H1 (cell line): ENCODE data around the gene C20orf96. TPM values are rescaled to one million over a fixed set of nuclear protein-coding genes. Genes with fewer than 3 reads are reported as not detected.

Source experiments
- polyA plus RNA-seq, 7 experiments: library from polyadenylated mRNA; depleted of rRNA in 3 of 7; stranded (reverse) in 5 of 7; unstranded in 2 of 7; fragments of >200 nt in 5 of 7; fragments of 200-250 nt in 2 of 7; gene quantifications; 1 replicate in 5 of 7; 2 replicates in 1 of 7; 4 replicates in 1 of 7; pipeline versions ENCODE4 v1.2.1 to v1.2.3, GENCODE V29; 2011 to 2013; ENCODE audit warnings: missing spikeins in 2 of 7, mixed read lengths in 2 of 7
- total RNA-seq: library from RNA; stranded (reverse); fragmentation: NEBNext Ultra II Directional; extraction: Animal tissue kit (Norgen Biotek cat#: 25700); gene quantifications from 2 replicates; pipeline ENCODE4 v1.2.1, GENCODE V29; 2021
- TF ChIP-seq, protein P1 (sequence below): fragments of 300-600 bp; sonication (generic); IDR thresholded peaks from 2 replicates; pipeline ENCODE4 v1.7.1; 2012; ENCODE audit warnings: low read length, moderate library complexity, mild to moderate bottlenecking, inconsistent platforms; ENCODE audit not compliant: insufficient replicate concordance

C20orf96 gene
- total and polyA plus RNA-seq, 2 of the 8 experiments (the other 6 are each of a cell fraction or from before 2014, with no cell fraction given): 19.2 to 21.0 TPM

DNA sequence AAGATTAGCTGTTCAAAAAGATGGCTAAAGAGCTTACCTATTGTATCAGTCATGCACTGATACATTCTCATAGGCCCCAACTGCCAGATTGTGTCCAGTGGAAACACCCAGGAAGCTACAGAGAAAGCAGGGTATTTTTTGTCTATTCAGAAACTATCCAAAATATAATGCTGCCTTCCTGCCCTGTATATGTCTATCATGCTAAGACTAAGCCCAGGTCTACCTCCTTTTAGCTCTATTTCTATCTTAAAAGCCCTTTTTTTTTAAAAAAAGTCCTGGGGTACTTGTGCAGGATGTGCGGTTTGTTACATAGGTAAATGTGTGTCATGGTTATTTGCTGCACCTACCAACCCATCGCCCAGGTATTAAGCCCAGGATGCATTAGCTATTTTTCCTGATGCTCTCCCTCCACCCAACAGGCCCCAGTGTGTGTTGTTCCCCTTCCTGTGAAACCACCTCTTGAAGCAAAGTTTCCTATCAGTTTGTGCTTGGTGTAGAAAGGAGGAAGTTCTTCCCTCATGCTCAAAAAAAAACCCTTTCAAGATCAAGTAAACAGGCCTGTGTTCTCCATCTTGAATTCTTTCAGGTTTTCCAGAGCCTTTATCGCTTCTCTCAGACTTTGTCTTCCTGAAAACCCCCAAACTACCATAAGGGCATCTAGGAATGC lies 63.0 kb downstream of the C20orf96 start (continued):
- TF ChIP-seq, protein P1, sequence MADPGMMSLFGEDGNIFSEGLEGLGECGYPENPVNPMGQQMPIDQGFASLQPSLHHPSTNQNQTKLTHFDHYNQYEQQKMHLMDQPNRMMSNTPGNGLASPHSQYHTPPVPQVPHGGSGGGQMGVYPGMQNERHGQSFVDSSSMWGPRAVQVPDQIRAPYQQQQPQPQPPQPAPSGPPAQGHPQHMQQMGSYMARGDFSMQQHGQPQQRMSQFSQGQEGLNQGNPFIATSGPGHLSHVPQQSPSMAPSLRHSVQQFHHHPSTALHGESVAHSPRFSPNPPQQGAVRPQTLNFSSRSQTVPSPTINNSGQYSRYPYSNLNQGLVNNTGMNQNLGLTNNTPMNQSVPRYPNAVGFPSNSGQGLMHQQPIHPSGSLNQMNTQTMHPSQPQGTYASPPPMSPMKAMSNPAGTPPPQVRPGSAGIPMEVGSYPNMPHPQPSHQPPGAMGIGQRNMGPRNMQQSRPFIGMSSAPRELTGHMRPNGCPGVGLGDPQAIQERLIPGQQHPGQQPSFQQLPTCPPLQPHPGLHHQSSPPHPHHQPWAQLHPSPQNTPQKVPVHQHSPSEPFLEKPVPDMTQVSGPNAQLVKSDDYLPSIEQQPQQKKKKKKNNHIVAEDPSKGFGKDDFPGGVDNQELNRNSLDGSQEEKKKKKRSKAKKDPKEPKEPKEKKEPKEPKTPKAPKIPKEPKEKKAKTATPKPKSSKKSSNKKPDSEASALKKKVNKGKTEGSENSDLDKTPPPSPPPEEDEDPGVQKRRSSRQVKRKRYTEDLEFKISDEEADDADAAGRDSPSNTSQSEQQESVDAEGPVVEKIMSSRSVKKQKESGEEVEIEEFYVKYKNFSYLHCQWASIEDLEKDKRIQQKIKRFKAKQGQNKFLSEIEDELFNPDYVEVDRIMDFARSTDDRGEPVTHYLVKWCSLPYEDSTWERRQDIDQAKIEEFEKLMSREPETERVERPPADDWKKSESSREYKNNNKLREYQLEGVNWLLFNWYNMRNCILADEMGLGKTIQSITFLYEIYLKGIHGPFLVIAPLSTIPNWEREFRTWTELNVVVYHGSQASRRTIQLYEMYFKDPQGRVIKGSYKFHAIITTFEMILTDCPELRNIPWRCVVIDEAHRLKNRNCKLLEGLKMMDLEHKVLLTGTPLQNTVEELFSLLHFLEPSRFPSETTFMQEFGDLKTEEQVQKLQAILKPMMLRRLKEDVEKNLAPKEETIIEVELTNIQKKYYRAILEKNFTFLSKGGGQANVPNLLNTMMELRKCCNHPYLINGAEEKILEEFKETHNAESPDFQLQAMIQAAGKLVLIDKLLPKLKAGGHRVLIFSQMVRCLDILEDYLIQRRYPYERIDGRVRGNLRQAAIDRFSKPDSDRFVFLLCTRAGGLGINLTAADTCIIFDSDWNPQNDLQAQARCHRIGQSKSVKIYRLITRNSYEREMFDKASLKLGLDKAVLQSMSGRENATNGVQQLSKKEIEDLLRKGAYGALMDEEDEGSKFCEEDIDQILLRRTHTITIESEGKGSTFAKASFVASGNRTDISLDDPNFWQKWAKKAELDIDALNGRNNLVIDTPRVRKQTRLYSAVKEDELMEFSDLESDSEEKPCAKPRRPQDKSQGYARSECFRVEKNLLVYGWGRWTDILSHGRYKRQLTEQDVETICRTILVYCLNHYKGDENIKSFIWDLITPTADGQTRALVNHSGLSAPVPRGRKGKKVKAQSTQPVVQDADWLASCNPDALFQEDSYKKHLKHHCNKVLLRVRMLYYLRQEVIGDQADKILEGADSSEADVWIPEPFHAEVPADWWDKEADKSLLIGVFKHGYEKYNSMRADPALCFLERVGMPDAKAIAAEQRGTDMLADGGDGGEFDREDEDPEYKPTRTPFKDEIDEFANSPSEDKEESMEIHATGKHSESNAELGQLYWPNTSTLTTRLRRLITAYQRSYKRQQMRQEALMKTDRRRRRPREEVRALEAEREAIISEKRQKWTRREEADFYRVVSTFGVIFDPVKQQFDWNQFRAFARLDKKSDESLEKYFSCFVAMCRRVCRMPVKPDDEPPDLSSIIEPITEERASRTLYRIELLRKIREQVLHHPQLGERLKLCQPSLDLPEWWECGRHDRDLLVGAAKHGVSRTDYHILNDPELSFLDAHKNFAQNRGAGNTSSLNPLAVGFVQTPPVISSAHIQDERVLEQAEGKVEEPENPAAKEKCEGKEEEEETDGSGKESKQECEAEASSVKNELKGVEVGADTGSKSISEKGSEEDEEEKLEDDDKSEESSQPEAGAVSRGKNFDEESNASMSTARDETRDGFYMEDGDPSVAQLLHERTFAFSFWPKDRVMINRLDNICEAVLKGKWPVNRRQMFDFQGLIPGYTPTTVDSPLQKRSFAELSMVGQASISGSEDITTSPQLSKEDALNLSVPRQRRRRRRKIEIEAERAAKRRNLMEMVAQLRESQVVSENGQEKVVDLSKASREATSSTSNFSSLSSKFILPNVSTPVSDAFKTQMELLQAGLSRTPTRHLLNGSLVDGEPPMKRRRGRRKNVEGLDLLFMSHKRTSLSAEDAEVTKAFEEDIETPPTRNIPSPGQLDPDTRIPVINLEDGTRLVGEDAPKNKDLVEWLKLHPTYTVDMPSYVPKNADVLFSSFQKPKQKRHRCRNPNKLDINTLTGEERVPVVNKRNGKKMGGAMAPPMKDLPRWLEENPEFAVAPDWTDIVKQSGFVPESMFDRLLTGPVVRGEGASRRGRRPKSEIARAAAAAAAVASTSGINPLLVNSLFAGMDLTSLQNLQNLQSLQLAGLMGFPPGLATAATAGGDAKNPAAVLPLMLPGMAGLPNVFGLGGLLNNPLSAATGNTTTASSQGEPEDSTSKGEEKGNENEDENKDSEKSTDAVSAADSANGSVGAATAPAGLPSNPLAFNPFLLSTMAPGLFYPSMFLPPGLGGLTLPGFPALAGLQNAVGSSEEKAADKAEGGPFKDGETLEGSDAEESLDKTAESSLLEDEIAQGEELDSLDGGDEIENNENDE: no peak
